ENCODE measurements around the gene C10orf143.
"Not testable (repeated sequence)": the region's sequence is repeated elsewhere in the genome, so short reads cannot be mapped to it uniquely, and the experiment has no call there.

Gene C10orf143

DNA sequence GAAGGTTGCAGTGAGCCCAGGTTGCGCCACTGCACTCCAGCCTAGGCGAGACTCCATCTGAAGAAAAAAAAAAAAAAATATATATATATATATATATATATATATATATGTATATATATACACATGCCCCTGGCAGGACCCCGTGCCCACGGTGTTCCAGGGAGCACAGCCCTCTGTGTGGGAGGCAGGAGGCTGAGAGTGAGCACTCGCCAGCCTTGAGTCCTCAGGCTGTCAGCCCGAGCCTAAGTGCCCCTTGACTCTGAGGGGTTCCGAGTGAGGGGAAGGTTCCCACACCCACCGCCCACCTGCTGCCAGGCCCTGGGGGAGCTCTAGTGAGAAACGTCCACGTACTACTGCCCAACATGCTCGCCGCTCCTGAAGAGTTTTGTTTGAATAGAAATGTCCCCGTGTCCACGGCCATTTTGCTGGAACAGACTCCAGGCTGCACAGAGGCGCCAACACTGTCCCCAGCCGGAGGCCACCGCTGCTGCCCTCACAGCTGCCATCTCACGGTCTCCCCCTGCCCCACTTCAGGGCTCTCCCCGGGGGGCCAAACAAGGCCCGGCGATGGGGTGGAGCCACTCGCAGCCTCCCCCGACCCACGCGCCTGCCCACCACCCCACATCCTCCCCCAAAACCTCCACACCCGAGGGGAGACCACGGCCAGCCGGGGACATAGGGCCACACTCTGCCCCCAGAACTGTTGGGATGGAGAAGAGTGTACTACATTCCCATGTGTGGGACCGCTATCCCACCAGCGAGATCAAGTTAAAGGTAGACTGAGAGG, 83.8 kb downstream of the C10orf143 start:
- H3K4me3 ChIP-seq (ENCODE audit: low read depth, low read length): no peak overlapping the region
- TF ChIP-seq, protein P1, sequence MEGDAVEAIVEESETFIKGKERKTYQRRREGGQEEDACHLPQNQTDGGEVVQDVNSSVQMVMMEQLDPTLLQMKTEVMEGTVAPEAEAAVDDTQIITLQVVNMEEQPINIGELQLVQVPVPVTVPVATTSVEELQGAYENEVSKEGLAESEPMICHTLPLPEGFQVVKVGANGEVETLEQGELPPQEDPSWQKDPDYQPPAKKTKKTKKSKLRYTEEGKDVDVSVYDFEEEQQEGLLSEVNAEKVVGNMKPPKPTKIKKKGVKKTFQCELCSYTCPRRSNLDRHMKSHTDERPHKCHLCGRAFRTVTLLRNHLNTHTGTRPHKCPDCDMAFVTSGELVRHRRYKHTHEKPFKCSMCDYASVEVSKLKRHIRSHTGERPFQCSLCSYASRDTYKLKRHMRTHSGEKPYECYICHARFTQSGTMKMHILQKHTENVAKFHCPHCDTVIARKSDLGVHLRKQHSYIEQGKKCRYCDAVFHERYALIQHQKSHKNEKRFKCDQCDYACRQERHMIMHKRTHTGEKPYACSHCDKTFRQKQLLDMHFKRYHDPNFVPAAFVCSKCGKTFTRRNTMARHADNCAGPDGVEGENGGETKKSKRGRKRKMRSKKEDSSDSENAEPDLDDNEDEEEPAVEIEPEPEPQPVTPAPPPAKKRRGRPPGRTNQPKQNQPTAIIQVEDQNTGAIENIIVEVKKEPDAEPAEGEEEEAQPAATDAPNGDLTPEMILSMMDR (IDR thresholded peaks at IDR 0.05; ENCODE audit: control insufficient read depth, extremely low read depth, insufficient read depth): no peak
- DNase-seq (ENCODE audit: low read depth): no peak

DNA sequence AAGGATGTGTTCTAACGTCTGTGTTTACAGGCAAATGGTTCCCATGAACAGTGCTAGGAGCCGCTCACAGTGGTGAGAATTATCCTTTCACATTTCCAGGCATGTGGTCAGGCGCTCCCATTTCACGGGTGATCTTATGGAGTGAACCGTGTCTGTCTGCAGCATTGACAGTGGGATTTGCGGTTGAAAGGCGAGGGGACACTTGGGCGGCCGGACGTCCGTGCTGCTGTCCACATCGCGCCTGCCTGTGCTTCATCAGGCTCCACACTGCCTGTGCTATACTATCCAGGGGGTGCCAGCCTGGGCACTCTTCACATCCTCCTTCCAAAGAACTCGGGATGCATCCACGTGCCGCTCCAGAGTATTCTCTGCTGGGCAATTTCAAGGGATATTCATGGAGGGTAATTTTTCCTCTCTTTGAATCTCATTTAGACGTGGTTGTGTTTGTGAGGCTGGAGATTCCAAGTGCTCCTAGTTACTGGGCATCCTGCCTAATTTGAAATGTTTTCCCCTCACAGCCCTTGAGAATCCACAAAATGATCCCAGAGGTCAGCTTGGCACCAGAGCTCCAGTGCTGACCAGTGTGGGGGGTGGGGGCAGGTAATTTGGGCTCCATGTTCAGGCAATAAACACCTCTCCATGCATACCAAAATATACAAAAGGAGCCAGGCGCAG, 84.7 kb downstream of the C10orf143 start:
- TF ChIP-seq, protein P1 (IDR thresholded peaks at IDR 0.05; ENCODE audit: control insufficient read depth, extremely low read depth, insufficient read depth): no peak

DNA sequence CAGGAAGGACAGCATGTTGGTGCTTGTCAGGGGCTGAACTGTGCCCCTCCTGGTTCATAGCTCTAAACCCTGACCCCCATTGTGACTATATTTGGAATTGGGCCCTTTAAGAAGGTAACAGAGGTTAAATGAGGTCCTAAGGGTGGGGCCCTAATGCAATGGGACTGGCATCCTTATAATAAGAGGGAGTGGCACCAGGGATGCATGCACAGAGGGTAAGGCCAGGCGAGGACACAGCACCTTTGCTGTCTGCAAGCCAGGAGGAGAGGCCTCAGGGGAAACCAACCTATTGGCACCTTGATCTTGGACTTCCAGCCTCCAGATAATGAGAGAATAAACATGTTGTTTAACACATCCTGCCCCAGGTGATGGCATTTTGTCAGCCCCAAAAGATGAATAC, 85.3 kb downstream of the C10orf143 start:
- no peak overlapping the region for H3K4me3 ChIP-seq (ENCODE audit: low read depth, low read length)
- TF ChIP-seq, protein P1 (IDR thresholded peaks at IDR 0.05; ENCODE audit: control insufficient read depth, extremely low read depth, insufficient read depth): no peak
- DNase-seq (ENCODE audit: low read depth): no peak

More for the DNA sequence above, 84.7 kb downstream of the C10orf143 start:
- H3K4me3 ChIP-seq (ENCODE audit: low read depth, low read length): no peak overlapping the region
- DNase-seq (ENCODE audit: low read depth): no peak

DNA sequence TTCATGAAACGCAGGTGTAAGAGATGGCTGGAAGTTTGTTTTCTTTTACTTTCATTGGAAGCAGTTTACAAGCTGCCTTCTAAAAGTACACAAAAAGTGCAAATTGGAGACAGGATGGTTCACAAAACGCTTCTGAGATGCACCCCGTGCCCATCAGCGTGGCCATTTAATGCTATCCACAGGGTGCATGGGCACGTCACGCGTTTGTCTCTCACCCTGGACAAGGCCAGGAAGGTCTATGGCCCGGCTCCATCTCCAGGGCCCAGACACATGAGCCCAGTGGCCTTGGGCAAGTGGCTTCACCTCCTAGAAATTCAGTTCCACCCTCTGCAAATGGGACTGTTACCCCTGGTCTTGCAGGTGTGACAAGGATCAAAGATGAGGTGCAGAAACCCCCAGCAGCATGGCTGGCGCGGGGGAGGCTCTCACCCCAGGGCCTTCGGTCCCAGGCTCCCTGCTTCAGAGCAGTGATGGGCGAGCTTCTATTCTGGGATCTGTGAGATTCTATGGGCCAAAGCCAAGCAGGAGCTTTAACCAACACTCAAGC, 85.8 kb downstream of the C10orf143 start:
- H3K4me3 ChIP-seq (ENCODE audit: low read depth, low read length): no peak overlapping the region
- DNase-seq (ENCODE audit: low read depth): no peak
- TF ChIP-seq, protein P1 (IDR thresholded peaks at IDR 0.05; ENCODE audit: control insufficient read depth, extremely low read depth, insufficient read depth): no peak

DNA sequence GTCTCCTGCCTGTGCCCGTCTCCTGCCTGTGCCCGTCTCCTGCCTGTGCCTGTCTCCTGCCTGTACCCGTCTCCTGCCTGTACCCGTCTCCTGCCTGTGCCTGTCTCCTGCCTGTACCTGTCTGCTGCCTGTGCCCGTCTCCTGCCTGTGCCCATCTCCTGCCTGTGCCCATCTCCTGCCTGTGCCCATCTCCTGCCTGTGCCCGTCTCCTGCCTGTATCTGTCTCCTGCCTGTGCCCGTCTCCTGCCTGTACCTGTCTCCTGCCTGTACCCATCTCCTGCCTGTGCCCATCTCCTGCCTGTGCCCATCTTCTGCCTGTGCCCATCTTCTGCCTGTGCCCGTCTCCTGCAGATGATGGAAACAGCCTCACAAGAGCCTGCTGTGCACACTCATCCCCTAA, 86.3 kb downstream of the C10orf143 start:
- H3K4me3 ChIP-seq (ENCODE audit: low read depth, low read length); DNase-seq (ENCODE audit: low read depth): not testable (repeated sequence)

DNA sequence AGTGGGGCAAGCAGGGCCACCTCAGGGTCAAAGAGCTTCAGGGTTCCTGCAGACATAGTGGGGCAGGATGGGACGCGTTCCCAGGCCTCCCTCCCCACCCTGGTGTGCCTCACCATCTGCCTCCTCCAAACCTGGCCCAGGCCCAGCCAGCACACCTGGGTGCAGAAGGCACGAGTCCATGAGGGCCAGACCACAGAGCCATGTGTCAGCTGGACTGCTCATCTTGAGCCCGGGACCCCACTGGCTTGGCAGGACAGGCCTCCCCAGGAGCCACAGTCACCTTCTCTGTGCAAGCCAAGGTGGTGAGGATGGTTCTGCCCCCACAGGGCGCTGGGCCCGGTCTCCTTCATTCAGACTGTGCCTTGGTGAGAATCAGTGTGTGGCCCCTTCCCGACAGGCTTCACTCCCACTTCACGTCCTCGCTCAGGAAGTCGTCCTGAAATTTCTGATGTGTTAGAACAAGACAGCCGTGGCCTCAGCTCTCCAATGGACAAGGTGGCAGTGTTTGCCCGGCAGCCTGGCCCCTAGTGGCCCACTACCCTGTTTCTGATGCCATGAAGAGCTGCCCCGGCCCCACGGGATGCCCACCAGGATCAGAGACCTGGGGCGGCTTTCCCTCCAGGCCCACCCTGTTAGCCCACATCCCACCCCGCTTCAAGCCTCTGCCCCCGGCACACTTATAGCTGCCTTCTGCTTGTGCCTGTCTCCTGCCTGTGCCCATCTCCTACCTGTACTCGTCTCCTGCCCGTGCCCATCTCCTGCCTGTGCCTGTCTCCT, 87.0 kb downstream of the C10orf143 start:
- H3K4me3 ChIP-seq (ENCODE audit: low read depth, low read length): no peak overlapping the region
- no peak for DNase-seq (ENCODE audit: low read depth)
- TF ChIP-seq, protein P1 (IDR thresholded peaks at IDR 0.05; ENCODE audit: control insufficient read depth, extremely low read depth, insufficient read depth): no peak
